Glutamatergic neuron (in vitro differentiated cells): ENCODE results near the gene ZNRD2. TPM values are rescaled to one million over a fixed set of nuclear protein-coding genes. Genes with fewer than 3 reads are reported as not detected.
A peak's percentile ranks its signal among the peaks of the same experiment; 100 is the strongest.

Experiments used
- DNase-seq: peaks from one replicate; pipeline ENCODE4 v3.0.0; 2022
- H3K27ac Mint-ChIP-seq: one replicate; pipeline ENCODE4 v1.8.0; 2020; ENCODE audit warnings: mild to moderate bottlenecking, mixed read lengths, inconsistent platforms; ENCODE audit not compliant: unreplicated experiment
- H3K27me3 Mint-ChIP-seq: one replicate; pipeline ENCODE4 v1.8.0; 2020; ENCODE audit warnings: mild to moderate bottlenecking, moderate library complexity, mixed read lengths, inconsistent platforms; ENCODE audit not compliant: unreplicated experiment
- H3K36me3 Mint-ChIP-seq: one replicate; pipeline ENCODE4 v1.8.0; 2020; ENCODE audit warnings: mild to moderate bottlenecking, mixed read lengths, inconsistent platforms; ENCODE audit not compliant: unreplicated experiment
- H3K4me1 Mint-ChIP-seq: one replicate; pipeline ENCODE4 v1.8.0; 2020; ENCODE audit warnings: mild to moderate bottlenecking, low read depth, mixed read lengths, inconsistent platforms; ENCODE audit not compliant: unreplicated experiment
- H3K4me3 Mint-ChIP-seq: one replicate; pipeline ENCODE4 v1.8.0; 2020; ENCODE audit warnings: mild to moderate bottlenecking, mixed read lengths, inconsistent platforms; ENCODE audit not compliant: unreplicated experiment
- H3K9me3 Mint-ChIP-seq: one replicate; pipeline ENCODE4 v1.8.0; 2020; ENCODE audit warnings: mild to moderate bottlenecking, moderate library complexity, mixed read lengths, inconsistent platforms; ENCODE audit not compliant: unreplicated experiment
- total RNA-seq: library from RNA; stranded (reverse); fragmentation: NEBNext Ultra II Directional; extraction: Animal tissue kit (Norgen Biotek cat#: 25700); gene quantifications from one replicate; pipeline ENCODE4 v1.2.1, GENCODE V29; 2021; ENCODE audit not compliant: unreplicated experiment
- TF ChIP-seq, protein P1 (sequence below): fragments of 200-600 bp; sonication (generic); IDR thresholded peaks from one replicate; pipeline ENCODE4 v1.5.0; 2021; ENCODE audit not compliant: partially characterized antibody, unreplicated experiment

ZNRD2 gene
- total RNA-seq, 1 donor from 2014 or later, result 37.9 TPM

DNA sequence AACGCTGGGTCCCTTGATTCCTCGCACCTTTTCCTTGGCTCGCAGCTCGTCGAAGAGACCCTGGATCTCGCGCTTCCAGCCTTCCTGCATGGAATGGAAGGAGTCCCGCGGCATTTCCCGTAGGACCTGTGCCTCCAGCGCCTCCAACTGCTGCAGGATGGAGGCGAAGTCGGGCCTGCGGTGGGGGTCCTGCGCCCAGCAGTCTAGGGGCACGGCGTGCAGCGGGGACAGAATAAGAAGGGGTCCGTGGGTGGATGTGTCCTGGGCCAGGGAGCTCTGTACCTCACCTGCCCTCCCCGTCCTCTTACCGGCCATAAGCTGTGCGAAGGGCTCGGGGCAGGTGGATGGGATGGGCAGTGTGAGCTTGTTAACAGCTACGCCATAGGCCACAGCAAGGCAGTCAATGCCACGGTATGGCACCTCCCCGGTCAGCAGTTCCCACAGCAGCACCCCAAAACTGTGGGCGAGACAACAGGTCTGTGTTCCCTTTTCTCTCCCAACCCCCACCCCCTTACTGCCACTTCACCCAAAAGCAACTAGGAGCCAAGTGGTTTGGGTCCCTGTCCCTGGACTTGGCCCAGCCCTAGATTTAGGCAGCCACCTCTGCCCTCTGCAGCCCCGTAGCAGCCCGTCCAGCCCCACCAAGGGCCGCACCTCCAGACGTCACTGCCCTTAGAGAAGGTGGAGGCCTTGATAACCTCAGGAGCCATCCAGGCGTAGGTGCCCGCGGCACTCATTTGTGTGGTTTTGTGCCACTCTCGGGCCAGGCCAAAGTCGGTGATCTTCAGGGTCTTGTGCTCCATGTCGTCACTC is 37.5 kb downstream of the ZNRD2 start:
- Mint-ChIP-seq H3K36me3 (no peaks in the 10 kb centered on the region), H3K27me3 (peaks cover 11% of the 10 kb centered on the region)

DNA sequence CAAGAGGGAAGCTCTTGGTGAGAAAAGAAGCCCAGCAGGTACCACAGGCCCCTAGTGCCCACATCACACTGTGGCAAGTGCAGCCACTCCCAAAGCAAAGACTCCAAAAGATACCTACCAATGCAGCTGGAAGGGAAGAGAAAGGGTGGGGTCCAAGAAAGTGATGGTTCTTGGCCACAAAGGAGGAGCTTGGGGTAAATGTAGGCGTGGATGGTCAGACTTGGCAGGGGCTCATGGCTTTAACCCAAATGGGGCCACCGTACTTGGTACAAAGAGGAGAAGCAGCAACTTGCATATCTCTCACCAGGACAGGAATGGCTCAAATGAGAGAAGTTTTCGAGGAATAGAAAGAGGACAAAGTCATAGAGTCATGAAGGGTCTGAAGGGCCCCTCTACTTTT is 39.0 kb downstream of the ZNRD2 start:
- Mint-ChIP-seq H3K9me3 (peaks cover 7% of the 10 kb centered on the region), H3K27ac (peak overlapping the region; percentile 5), H3K36me3 (no peaks in the 10 kb centered on the region), H3K4me1 (peaks cover 27% of the 10 kb centered on the region), H3K27me3 (peaks cover 10% of the 10 kb centered on the region), H3K4me3 (no peak overlapping the region)
- TF ChIP-seq, protein P1, sequence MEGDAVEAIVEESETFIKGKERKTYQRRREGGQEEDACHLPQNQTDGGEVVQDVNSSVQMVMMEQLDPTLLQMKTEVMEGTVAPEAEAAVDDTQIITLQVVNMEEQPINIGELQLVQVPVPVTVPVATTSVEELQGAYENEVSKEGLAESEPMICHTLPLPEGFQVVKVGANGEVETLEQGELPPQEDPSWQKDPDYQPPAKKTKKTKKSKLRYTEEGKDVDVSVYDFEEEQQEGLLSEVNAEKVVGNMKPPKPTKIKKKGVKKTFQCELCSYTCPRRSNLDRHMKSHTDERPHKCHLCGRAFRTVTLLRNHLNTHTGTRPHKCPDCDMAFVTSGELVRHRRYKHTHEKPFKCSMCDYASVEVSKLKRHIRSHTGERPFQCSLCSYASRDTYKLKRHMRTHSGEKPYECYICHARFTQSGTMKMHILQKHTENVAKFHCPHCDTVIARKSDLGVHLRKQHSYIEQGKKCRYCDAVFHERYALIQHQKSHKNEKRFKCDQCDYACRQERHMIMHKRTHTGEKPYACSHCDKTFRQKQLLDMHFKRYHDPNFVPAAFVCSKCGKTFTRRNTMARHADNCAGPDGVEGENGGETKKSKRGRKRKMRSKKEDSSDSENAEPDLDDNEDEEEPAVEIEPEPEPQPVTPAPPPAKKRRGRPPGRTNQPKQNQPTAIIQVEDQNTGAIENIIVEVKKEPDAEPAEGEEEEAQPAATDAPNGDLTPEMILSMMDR, result no peak
- no peak for DNase-seq

More for the DNA sequence above, 37.5 kb downstream of the ZNRD2 start:
- peaks cover 7% of the 10 kb centered on the region for H3K9me3 Mint-ChIP-seq
- no peak overlapping the region for H3K27ac Mint-ChIP-seq
- H3K4me3 Mint-ChIP-seq, result peak overlapping the region; percentile 71
- TF ChIP-seq, protein P1, result no peak
- H3K4me1 Mint-ChIP-seq, result peaks cover 38% of the 10 kb centered on the region
- DNase-seq, result no peak

- peaks cover 7% of the 10 kb centered on the region for H3K9me3 Mint-ChIP-seq
- H3K4me3 Mint-ChIP-seq, result peak overlapping the region; percentile 64
- no peak for DNase-seq
- peaks cover 23% of the 10 kb centered on the region for H3K4me1 Mint-ChIP-seq
- peaks cover 8% of the 10 kb centered on the region for H3K27me3 Mint-ChIP-seq
- H3K27ac Mint-ChIP-seq, result peak overlapping the region; percentile 76
- no peaks in the 10 kb centered on the region for H3K36me3 Mint-ChIP-seq
- TF ChIP-seq, protein P1, result no peak
Observed at GRCh38 chr11:65609665-65610064, 39.4 kb downstream of the ZNRD2 start.

DNA sequence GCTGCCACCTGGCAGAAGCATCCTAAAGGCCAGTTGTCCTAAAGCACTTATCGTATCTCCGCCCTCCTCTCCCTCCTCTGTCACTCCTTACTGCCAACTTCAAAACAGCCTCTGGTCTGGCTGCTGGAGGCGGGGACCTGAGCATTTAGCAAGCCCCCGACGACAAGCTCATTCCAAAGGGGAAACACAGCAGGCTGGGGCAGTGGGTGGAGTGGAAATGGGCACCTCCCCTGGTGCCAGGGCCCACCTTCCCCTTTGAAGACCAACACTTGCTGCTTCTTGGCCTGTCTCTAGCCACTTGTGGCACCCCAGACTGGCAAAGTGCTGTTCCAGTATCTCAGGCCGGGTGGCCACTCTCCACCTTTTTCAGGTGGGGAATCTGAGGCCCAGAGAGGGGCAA is 40.1 kb downstream of the ZNRD2 start:
- peaks cover 9% of the 10 kb centered on the region for H3K27me3 Mint-ChIP-seq
- H3K9me3 Mint-ChIP-seq, result peaks cover 12% of the 10 kb centered on the region
- H3K4me1 Mint-ChIP-seq, result peaks cover 23% of the 10 kb centered on the region
- DNase-seq, result no peak
- peak overlapping the region; percentile 64 for H3K4me3 Mint-ChIP-seq
- no peaks in the 10 kb centered on the region for H3K36me3 Mint-ChIP-seq
- no peak overlapping the region for H3K27ac Mint-ChIP-seq
- TF ChIP-seq, protein P1, result no peak
